Adrenal gland (tissue), 12 donors: Measurements from ENCODE around the gene TRIB2. TPM values are rescaled to one million over a fixed set of nuclear protein-coding genes. Genes with fewer than 3 reads are reported as not detected.

ENCODE experiments used
- DNase-seq, 7 donors: peaks; one replicate each; pipeline ENCODE4 v3.0.0-alpha.2; 2019 to 2020
- H3K27ac ChIP-seq, 5 donors: fragments of 200-600 bp; sonication (generic) in 4 of 5; 1 replicate in 3 of 5; 2 replicates in 2 of 5; pipeline versions ENCODE4 v1.5.1 to v1.8.0; 2016 to 2020; ENCODE audit warnings: mild to moderate bottlenecking in 1 of 5
- H3K27me3 ChIP-seq: fragments of 200-600 bp; 2 replicates; pipeline ENCODE4 v1.8.0; 2021
- H3K36me3 ChIP-seq, 2 donors: fragments of 200-600 bp; replicated peaks in 1 of 2; 1 replicate in 1 of 2; 2 replicates in 1 of 2; pipeline versions ENCODE4 v1.5.1 to v1.8.0; 2018 to 2022
- H3K4me1 ChIP-seq, 2 donors: fragments of 200-600 bp; replicated peaks in 1 of 2; 1 replicate in 1 of 2; 2 replicates in 1 of 2; pipeline versions ENCODE4 v1.5.1 to v1.8.0; 2018 to 2021
- H3K4me3 ChIP-seq, 4 donors: fragments of 200-600 bp; sonication (generic) in 3 of 4; one replicate each; pipeline ENCODE4 v1.5.1; 2016 to 2018
- H3K9me3 ChIP-seq, 3 donors: fragments of 200-600 bp; sonication (generic) in 1 of 3; replicated peaks in 1 of 3; 1 replicate in 2 of 3; 2 replicates in 1 of 3; pipeline versions ENCODE4 v1.5.1 to v1.8.0; 2016 to 2021
- CTCF ChIP-seq, 6 experiments: fragments of 450-650 bp in 4 of 6; fragments of 200-600 bp in 2 of 6; sonication (generic) in 1 of 6; IDR thresholded peaks; 1 replicate in 5 of 6; 2 replicates in 1 of 6; pipeline versions ENCODE4 v1.5.1 to v1.8.0; 2016 to 2021; ENCODE audit warnings: antibody characterized with exemption in 6 of 6, mild to moderate bottlenecking in 2 of 6, moderate library complexity in 1 of 6
- POLR2A ChIP-seq, 2 donors: fragments of 450-650 bp; IDR thresholded peaks; one replicate each; pipeline ENCODE4 v1.6.1; 2017; ENCODE audit warnings: antibody characterized with exemption in 2 of 2, mild to moderate bottlenecking in 2 of 2, moderate library complexity in 1 of 2
- WGBS, 4 donors: extraction: QIAGEN DNeasy Blood & Tissue Kit in 2 of 4; methylation state at CpG; one replicate each; pipeline versions ENCODE4 v1.1.5 to v1.1.7; 2013 to 2017; 5-methylcytosine and 5-hydroxymethylcytosine counted together
- intact Hi-C, 2 donors: fragments of 100-400 bp; cut with DNase I; formaldehyde crosslinking; loops; one replicate each; pipeline versions ENCODE4 v1.14.1 to v1.15.0; 2022 to 2023
- polyA plus RNA-seq, 3 donors: library from polyadenylated mRNA; stranded (reverse); fragments of 200-250 nt in 2 of 3; fragments of 350-450 nt in 1 of 3; fragmentation: Illumina TruSeq in 1 of 3; extraction: RNeasy Lipid Tissue Mini Kit (QIAGEN cat#74804) in 1 of 3; gene quantifications; one replicate each; pipeline ENCODE4 v1.2.3, GENCODE V29; 2013 to 2014
- total RNA-seq, 9 donors: library from RNA; depleted of rRNA in 4 of 9; stranded (reverse); fragments of >200 nt in 4 of 9; fragments of 120-200 nt in 1 of 9; fragmentation: NEBNext Ultra II Directional in 1 of 9; extraction: Animal tissue kit (Norgen Biotek cat#: 25700) in 1 of 9; gene quantifications; one replicate each; pipeline versions ENCODE4 v1.1.0 to v1.2.4, GENCODE V29; 2013 to 2023
- donor health status: healthy with polysubstance abuse.
- donor health status: Bipolar disorder and iron deficiency.
- donor health status: DM: yes; HTN: yes; CAD: no.
- donor health status: DM: no; HTN: no; CAD: no.
- donor health status: DM: no; HTN: no; CAD: no.
- donor health status: DM: yes; HTN: yes; CAD: no.

TRIB2 gene
- total and polyA plus RNA-seq, 12 donors, result 35.5 to 263 (median 112) TPM

- WGBS, 4 donors, result 16 to 45% (median 28%) methylated on average over 3 of the region's 3 CpGs
- no peaks in the 10 kb centered on the region for H3K36me3 ChIP-seq
- H3K4me1 ChIP-seq, result peaks cover 0 to 8% of the 10 kb centered on the region in 2 donors
- H3K27ac ChIP-seq, result no peak overlapping the region
- intact Hi-C loops, result no loop called here
- no peaks in the 10 kb centered on the region for H3K27me3 ChIP-seq
- TF ChIP-seq CTCF (IDR thresholded peaks at IDR 0.05) (no peak), POLR2A (IDR thresholded peaks at IDR 0.05) (no peak)
- H3K9me3 ChIP-seq, result no peaks in the 10 kb centered on the region
- no peak overlapping the region for H3K4me3 ChIP-seq
- DNase-seq, result peak in 4 of 7 donors; percentile 13 to 47 (median 20)
These were observed 38.6 kb downstream of the TRIB2 start for GRCh38 chr2:12755384-12755783.

- H3K9me3 ChIP-seq, result no peaks in the 10 kb centered on the region
- no peak overlapping the region for H3K4me3 ChIP-seq
- no peak overlapping the region for H3K27ac ChIP-seq
- H3K36me3 ChIP-seq, result no peaks in the 10 kb centered on the region
- no peaks in the 10 kb centered on the region for H3K27me3 ChIP-seq
- 78 to 90% (median 87%) methylated on average over 4 of the region's 4 CpGs for WGBS, 4 donors
- TF ChIP-seq POLR2A (IDR thresholded peaks at IDR 0.05) (no peak), CTCF (IDR thresholded peaks at IDR 0.05) (no peak)
- peaks cover 0 to 8% of the 10 kb centered on the region in 2 donors for H3K4me1 ChIP-seq
- no peak for DNase-seq
- intact Hi-C loops, result no loop called here
These were observed 42.5 kb downstream of the TRIB2 start for GRCh38 chr2:12759248-12759647.

- Histone ChIP-seq H3K36me3 (no peaks in the 10 kb centered on the region), H3K9me3 (no peaks in the 10 kb centered on the region), H3K27me3 (no peaks in the 10 kb centered on the region), H3K4me1 (no peaks in the 10 kb centered on the region), H3K4me3 (no peak overlapping the region), H3K27ac (no peak overlapping the region)
- no peak for TF ChIP-seq POLR2A (IDR thresholded peaks at IDR 0.05)
- no peak for TF ChIP-seq CTCF (IDR thresholded peaks at IDR 0.05)
- WGBS, 4 donors, result 56 to 69% (median 62%) methylated on average over 6 of the region's 6 CpGs
- intact Hi-C loops, result no loop called here
- no peak for DNase-seq
These were observed 44.4 kb downstream of the TRIB2 start for GRCh38 chr2:12761104-12761503.

GRCh38 chr2:12762337-12762736 lies 45.6 kb downstream of the TRIB2 start:
- no peaks in the 10 kb centered on the region for H3K9me3 ChIP-seq
- H3K27ac ChIP-seq, result peak overlapping the region in 1 of 5 donors; percentile 25
- DNase-seq, result no peak
- no peak for TF ChIP-seq CTCF (IDR thresholded peaks at IDR 0.05)
- TF ChIP-seq POLR2A (IDR thresholded peaks at IDR 0.05), result no peak
- no peaks in the 10 kb centered on the region for H3K27me3 ChIP-seq
- no peaks in the 10 kb centered on the region for H3K4me1 ChIP-seq
- H3K4me3 ChIP-seq, result no peak overlapping the region
- intact Hi-C loops, result no loop called here
- no peaks in the 10 kb centered on the region for H3K36me3 ChIP-seq
- WGBS, 4 donors, result 91 to 97% (median 94%) methylated on average over 2 of the region's 2 CpGs
